Stimulated activated CD8-positive, alpha-beta memory T cell treated with anti-CD3 and anti-CD28 coated beads, Interleukin-12 subunit alpha, Interleukin-12 subunit beta, amount 100 ng/mL, for 1 hour (primary cell): ENCODE measurements around the gene FBXO24.

Experiments used
- DNase-seq: peaks from one replicate; pipeline ENCODE4 v3.0.0-alpha.2; 2020; ENCODE audit warnings: low read depth

FBXO24 gene

GRCh38 chr7:100574362-100575205 is 11.5 kb upstream of the FBXO24 start:
- DNase-seq = no peak

GRCh38 chr7:100575206-100575631 is 10.9 kb upstream of the FBXO24 start:
- no peak for DNase-seq

- no peak for DNase-seq
Observed at GRCh38 chr7:100575746-100576383, 10.3 kb upstream of the FBXO24 start.

- DNase-seq = no peak
Observed at GRCh38 chr7:100576384-100576993, 9.6 kb upstream of the FBXO24 start.

- DNase-seq = no peak
Observed at GRCh38 chr7:100577103-100577502, 9.0 kb upstream of the FBXO24 start.

- DNase-seq = no peak
Observed at GRCh38 chr7:100577507-100577906, 8.6 kb upstream of the FBXO24 start.

- no peak for DNase-seq
Observed at GRCh38 chr7:100578246-100579183, 7.6 kb upstream of the FBXO24 start.

GRCh38 chr7:100580466-100581283 is 5.5 kb upstream of the FBXO24 start:
- no peak for DNase-seq

GRCh38 chr7:100582041-100582579 is 4.0 kb upstream of the FBXO24 start:
- no peak for DNase-seq

- no peak for DNase-seq
Observed at GRCh38 chr7:100582650-100583049, 3.5 kb upstream of the FBXO24 start.

- peak; percentile 35 for DNase-seq
Observed at GRCh38 chr7:100583132-100584053, 2.7 kb upstream of the FBXO24 start.

GRCh38 chr7:100584054-100584682 is 2.0 kb upstream of the FBXO24 start:
- DNase-seq = no peak

GRCh38 chr7:100584683-100585510 is 1.2 kb upstream of the FBXO24 start:
- no peak for DNase-seq

- peak; percentile 31 for DNase-seq
Observed at GRCh38 chr7:100585511-100586265, 440 bp upstream of the FBXO24 start, which contains the start of gene LRCH4. LRCH4 (minus strand) TSS chr7:100586129; CDS start chr7:100586100, 29 bp downstream.

- DNase-seq = no peak
Observed at GRCh38 chr7:100588438-100588837, 2.3 kb downstream of the FBXO24 start.

- DNase-seq = no peak
Observed at GRCh38 chr7:100589341-100589947, 3.3 kb downstream of the FBXO24 start.
